ENCODE measurements around the gene FGD4.
A peak's percentile ranks its signal among the peaks of the same experiment; 100 is the strongest.
"Not testable (repeated sequence)": the region's sequence is repeated elsewhere in the genome, so short reads cannot be mapped to it uniquely, and the experiment has no call there.

The FGD4 gene

GRCh38 chr12:32490801-32491200 is 91.4 kb downstream of the FGD4 start:
- FAIRE-seq, result no peak

GRCh38 chr12:32493282-32493681 is 93.9 kb downstream of the FGD4 start:
- FAIRE-seq (no peak), DNase-seq (ENCODE audit: low spot score) (no peak)

More at GRCh38 chr12:32490801-32491200, 91.4 kb downstream of the FGD4 start:
- no peak for DNase-seq (ENCODE audit: low spot score)

DNA sequence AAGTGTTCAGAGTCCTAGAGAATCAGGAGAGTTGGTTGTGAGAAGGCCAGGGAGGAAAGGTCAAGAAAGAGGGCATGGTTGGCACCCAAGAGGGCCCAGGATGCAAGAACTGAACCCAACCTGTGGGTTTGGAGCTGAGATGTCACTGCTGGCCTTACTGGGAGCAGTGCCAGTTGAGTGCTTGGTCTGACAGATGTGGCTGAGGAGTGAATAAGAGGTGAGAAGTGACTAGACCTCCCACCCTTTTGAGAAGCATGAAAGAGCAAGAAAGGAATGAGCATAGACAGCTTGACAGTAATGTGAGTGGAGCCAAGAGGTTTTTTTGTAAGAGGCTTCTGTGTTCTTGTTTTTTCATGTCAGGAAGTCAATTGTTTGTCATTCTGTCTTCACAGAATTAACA is 95.3 kb downstream of the FGD4 start:
- DNase-seq (ENCODE audit: low spot score), result no peak
- FAIRE-seq, result no peak

GRCh38 chr12:32496946-32497345 is 97.6 kb downstream of the FGD4 start:
- DNase-seq (ENCODE audit: low spot score), result no peak
- FAIRE-seq, result no peak

GRCh38 chr12:32497864-32498263 is 98.5 kb downstream of the FGD4 start:
- FAIRE-seq (no peak), DNase-seq (ENCODE audit: low spot score) (no peak)

GRCh38 chr12:32499048-32499447 is 99.7 kb downstream of the FGD4 start:
- DNase-seq (ENCODE audit: low spot score), result no peak
- no peak for FAIRE-seq

- DNase-seq (ENCODE audit: low spot score), result peak; percentile 16
- FAIRE-seq, result peak; percentile 50
Measured at GRCh38 chr12:32501835-32502333, 102.5 kb downstream of the FGD4 start.

DNA sequence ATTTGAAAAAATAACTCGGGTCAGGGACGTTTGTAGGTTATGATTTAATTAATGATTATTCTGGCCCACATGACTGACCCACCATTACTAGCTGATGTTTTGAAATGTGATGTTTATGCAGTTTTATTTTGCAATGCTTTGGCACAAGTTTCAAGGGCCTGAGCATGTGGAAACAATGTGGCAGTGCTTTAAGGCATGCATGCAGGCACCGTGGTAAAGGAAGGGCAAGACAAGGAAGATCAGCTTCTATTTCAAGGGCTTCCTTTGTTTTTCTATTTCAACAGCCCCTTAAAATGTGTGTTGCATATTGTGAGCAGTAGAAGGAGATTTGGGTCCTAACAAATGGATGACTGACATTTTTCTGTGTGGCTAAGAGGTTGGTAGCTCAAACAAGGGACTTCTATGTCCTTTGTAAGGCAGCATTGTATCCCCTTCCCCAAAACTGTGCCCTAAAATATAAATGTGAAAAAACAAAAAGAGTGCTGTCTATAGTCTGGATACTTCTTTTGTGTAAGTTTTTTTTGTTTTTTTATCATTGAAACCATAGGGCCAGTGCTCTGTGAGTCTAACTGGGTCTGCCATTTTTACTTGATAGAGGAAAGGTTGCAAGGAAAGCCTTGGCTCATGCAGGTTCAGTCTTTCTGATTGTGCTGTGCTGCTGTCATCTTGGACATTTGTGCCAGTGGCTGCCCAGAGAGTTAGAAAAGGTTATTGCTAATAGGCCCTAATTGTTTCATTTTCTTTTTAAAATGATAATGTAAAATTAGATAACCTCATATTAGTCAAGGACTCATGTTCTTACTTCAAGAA is 103.5 kb downstream of the FGD4 start:
- FAIRE-seq, result no peak

DNA sequence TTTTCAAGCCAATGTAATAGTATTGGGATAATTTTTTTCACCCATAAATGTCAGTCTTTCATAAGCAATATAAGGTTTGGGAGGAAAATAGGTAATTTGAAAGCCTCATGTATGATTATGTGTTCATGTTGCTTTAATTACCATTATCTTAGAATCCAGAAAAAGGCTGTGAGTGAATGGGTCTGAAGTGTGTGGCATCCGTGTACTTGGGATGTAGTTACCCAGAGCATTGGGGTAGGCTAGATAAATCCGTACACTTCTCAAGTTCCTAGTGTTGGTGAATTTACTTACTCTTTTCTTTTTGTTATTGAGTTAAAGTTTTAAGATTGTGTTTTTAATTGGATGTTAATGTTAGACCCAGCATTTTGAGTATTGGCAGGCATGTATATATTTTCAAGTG is 104.4 kb downstream of the FGD4 start:
- FAIRE-seq, result no peak

More for the DNA sequence above, 103.5 kb downstream of the FGD4 start:
- no peak for DNase-seq (ENCODE audit: low spot score)

GRCh38 chr12:32504591-32504990 is 105.2 kb downstream of the FGD4 start:
- FAIRE-seq, result no peak
- no peak for DNase-seq (ENCODE audit: low spot score)

More for the DNA sequence above, 104.4 kb downstream of the FGD4 start:
- no peak for DNase-seq (ENCODE audit: low spot score)

GRCh38 chr12:32505067-32505945 is 105.9 kb downstream of the FGD4 start:
- DNase-seq (ENCODE audit: low spot score) (no peak), FAIRE-seq (no peak)

GRCh38 chr12:32507096-32507941 is 108.0 kb downstream of the FGD4 start:
- FAIRE-seq; DNase-seq (ENCODE audit: low spot score): not testable (repeated sequence)

GRCh38 chr12:32507942-32508320 is 108.6 kb downstream of the FGD4 start:
- DNase-seq (ENCODE audit: low spot score) (no peak), FAIRE-seq (no peak)

GRCh38 chr12:32508626-32509025 is 109.3 kb downstream of the FGD4 start:
- DNase-seq (ENCODE audit: low spot score) (no peak), FAIRE-seq (no peak)

- FAIRE-seq (no peak), DNase-seq (ENCODE audit: low spot score) (no peak)
Measured at GRCh38 chr12:32509328-32510091, 110.2 kb downstream of the FGD4 start.

DNA sequence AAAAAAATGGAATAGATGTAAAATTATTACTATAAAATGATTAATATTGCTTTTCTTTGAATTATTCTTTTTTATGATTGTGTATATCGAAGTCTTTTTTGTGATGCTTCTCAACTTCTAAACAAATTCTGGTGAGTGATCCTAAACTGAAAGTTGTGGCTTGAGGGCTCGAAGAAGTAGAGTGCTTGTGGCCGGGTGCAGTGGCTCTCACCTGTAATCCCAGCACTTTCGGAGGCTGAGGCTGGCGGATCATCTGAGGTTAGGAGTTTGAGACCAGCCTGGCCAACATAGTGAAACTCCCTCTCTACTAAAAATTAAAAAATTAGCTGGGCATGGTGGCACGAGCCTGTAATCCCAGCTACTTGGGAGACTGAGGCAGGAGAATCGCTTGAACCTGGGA is 112.6 kb downstream of the FGD4 start:
- DNase-seq (ENCODE audit: low spot score); FAIRE-seq: not testable (repeated sequence)

- DNase-seq (ENCODE audit: low spot score) (no peak), FAIRE-seq (no peak)
Measured at GRCh38 chr12:32512379-32512778, 113.0 kb downstream of the FGD4 start.

- DNase-seq (ENCODE audit: low spot score), result no peak
- no peak for FAIRE-seq
Measured at GRCh38 chr12:32512910-32513309, 113.6 kb downstream of the FGD4 start.

GRCh38 chr12:32515137-32515873 is 115.9 kb downstream of the FGD4 start:
- no peak for DNase-seq (ENCODE audit: low spot score)
- FAIRE-seq, result no peak

GRCh38 chr12:32516230-32516629 is 116.9 kb downstream of the FGD4 start:
- no peak for FAIRE-seq
- DNase-seq (ENCODE audit: low spot score), result no peak

All from urothelium cell line (cell line).